ENCODE results near the gene ATF5.

ATF5 gene

GRCh38 chr19:49890349-49891311 lies 38.4 kb upstream of the ATF5 start:
- Histone ChIP-seq H3K36me3 (replicated peaks; ENCODE audit: low read depth, low read length) (peaks cover 65% of the 10 kb centered on the region), H4K20me1 (ENCODE audit: insufficient read depth, low read length) (peaks cover 41% of the 10 kb centered on the region), H3K79me2 (ENCODE audit: low read length) (peaks cover 31% of the 10 kb centered on the region), H2AFZ (ENCODE audit: low read depth, low read length) (no peak overlapping the region), H3K27ac (ENCODE audit: low read length) (peak overlapping the region; percentile 28; the same call in 1 of the 2 replicates), H3K4me1 (ENCODE audit: low read length) (peaks cover 76% of the 10 kb centered on the region), H3K4me2 (ENCODE audit: low read length) (peak overlapping the region; percentile 16; the same call in 1 of the 2 replicates), H3K4me3 (ENCODE audit: low read length) (no peak overlapping the region; the same call in 1 of the 2 replicates), H3K27me3 (ENCODE audit: low read depth, low read length) (no peaks in the 10 kb centered on the region), H3K9me3 (ENCODE audit: insufficient read depth, low read length) (no peaks in the 10 kb centered on the region), H3K9ac (ENCODE audit: low read length) (no peak overlapping the region)
- TF ChIP-seq EZH2phosphoT487 (IDR thresholded peaks at IDR 0.05; ENCODE audit: low read depth) (no peak), CTCF (IDR thresholded peaks at IDR 0.05; ENCODE audit: low read depth, low read length) (no peak)

- Histone ChIP-seq H3K9ac (ENCODE audit: low read length) (no peak overlapping the region), H3K27ac (ENCODE audit: low read length) (peak overlapping the region; percentile 28)
Measured at GRCh38 chr19:49891393-49891792, 37.6 kb upstream of the ATF5 start.

GRCh38 chr19:49892716-49893115 lies 36.3 kb upstream of the ATF5 start:
- Histone ChIP-seq H3K9ac (ENCODE audit: low read length) (peak overlapping the region; percentile 50; the same call in 1 of the 2 replicates), H3K9me3 (ENCODE audit: insufficient read depth, low read length) (no peaks in the 10 kb centered on the region), H4K20me1 (ENCODE audit: insufficient read depth, low read length) (peaks cover 41% of the 10 kb centered on the region), H3K4me3 (ENCODE audit: low read length) (peak overlapping the region; percentile 64), H3K4me2 (ENCODE audit: low read length) (peak overlapping the region; percentile 57), H2AFZ (ENCODE audit: low read depth, low read length) (no peak overlapping the region), H3K36me3 (replicated peaks; ENCODE audit: low read depth, low read length) (peaks cover 66% of the 10 kb centered on the region), H3K27ac (ENCODE audit: low read length) (peak overlapping the region; percentile 87), H3K27me3 (ENCODE audit: low read depth, low read length) (no peaks in the 10 kb centered on the region), H3K79me2 (ENCODE audit: low read length) (peaks cover 44% of the 10 kb centered on the region), H3K4me1 (ENCODE audit: low read length) (peaks cover 74% of the 10 kb centered on the region)
- TF ChIP-seq EZH2phosphoT487 (IDR thresholded peaks at IDR 0.05; ENCODE audit: low read depth) (no peak), CTCF (IDR thresholded peaks at IDR 0.05; ENCODE audit: low read depth, low read length) (no peak)

More at GRCh38 chr19:49891393-49891792, 37.6 kb upstream of the ATF5 start:
- no peaks in the 10 kb centered on the region for H3K9me3 ChIP-seq (ENCODE audit: insufficient read depth, low read length)
- no peak overlapping the region for H3K4me3 ChIP-seq (ENCODE audit: low read length)
- H3K36me3 ChIP-seq (replicated peaks; ENCODE audit: low read depth, low read length) = peaks cover 69% of the 10 kb centered on the region
- H3K27me3 ChIP-seq (ENCODE audit: low read depth, low read length) = no peaks in the 10 kb centered on the region
- TF ChIP-seq EZH2phosphoT487 (IDR thresholded peaks at IDR 0.05; ENCODE audit: low read depth) = no peak
- no peak for TF ChIP-seq CTCF (IDR thresholded peaks at IDR 0.05; ENCODE audit: low read depth, low read length)
- peak overlapping the region; percentile 16; the same call in 1 of the 2 replicates for H3K4me2 ChIP-seq (ENCODE audit: low read length)
- H3K79me2 ChIP-seq (ENCODE audit: low read length) = peaks cover 39% of the 10 kb centered on the region
- peaks cover 76% of the 10 kb centered on the region for H3K4me1 ChIP-seq (ENCODE audit: low read length)
- peaks cover 41% of the 10 kb centered on the region for H4K20me1 ChIP-seq (ENCODE audit: insufficient read depth, low read length)
- no peak overlapping the region for H2AFZ ChIP-seq (ENCODE audit: low read depth, low read length)

- Histone ChIP-seq H3K27ac (ENCODE audit: low read length) (peak overlapping the region; percentile 87), H3K4me3 (ENCODE audit: low read length) (peak overlapping the region; percentile 90), H3K4me2 (ENCODE audit: low read length) (peak overlapping the region; percentile 100), H3K36me3 (replicated peaks; ENCODE audit: low read depth, low read length) (peaks cover 65% of the 10 kb centered on the region), H4K20me1 (ENCODE audit: insufficient read depth, low read length) (peaks cover 36% of the 10 kb centered on the region), H2AFZ (ENCODE audit: low read depth, low read length) (no peak overlapping the region), H3K9me3 (ENCODE audit: insufficient read depth, low read length) (no peaks in the 10 kb centered on the region), H3K27me3 (ENCODE audit: low read depth, low read length) (no peaks in the 10 kb centered on the region), H3K79me2 (ENCODE audit: low read length) (peaks cover 44% of the 10 kb centered on the region), H3K4me1 (ENCODE audit: low read length) (peaks cover 74% of the 10 kb centered on the region), H3K9ac (ENCODE audit: low read length) (peak overlapping the region; percentile 99)
- TF ChIP-seq CTCF (IDR thresholded peaks at IDR 0.05; ENCODE audit: low read depth, low read length) (no peak), EZH2phosphoT487 (IDR thresholded peaks at IDR 0.05; ENCODE audit: low read depth) (no peak)
Measured at GRCh38 chr19:49894011-49894664, 34.9 kb upstream of the ATF5 start.

All from OCI-LY3 (cell line).